H1 (cell line): ENCODE measurements around the gene FLT1. TPM values are rescaled to one million over a fixed set of nuclear protein-coding genes. Genes with fewer than 3 reads are reported as not detected.
A peak's percentile ranks its signal among the peaks of the same experiment; 100 is the strongest.

Source experiments
- CTCF ChIA-PET: fragments of 300-600 bp; sonication (Branson Sonifier 250); formaldehyde crosslinking; loops from one replicate; lab custom pipeline; 2021; ENCODE audit not compliant: partially characterized antibody; lab: Charles Lee
- POLR2A ChIA-PET: fragments of 300-600 bp; sonication (Branson Sonifier 250); formaldehyde crosslinking; loops from one replicate; lab custom pipeline; 2021; ENCODE audit warnings: inconsistent platforms; ENCODE audit not compliant: partially characterized antibody; lab: Charles Lee
- DNase-seq, 2 experiments: peaks; one replicate each; pipeline versions ENCODE4 v3.0.0 to v3.0.0-alpha.2; 2010 to 2022; ENCODE audit warnings: low spot score in 2 of 2, low read depth in 1 of 2, mixed read lengths in 1 of 2
- FAIRE-seq: peaks from 2 replicates; lab custom pipeline; 2011; peaks lifted over from hg19 to GRCh38; lab: Jason Lieb, UNC
- H2AFZ ChIP-seq: 2 replicates; pipeline ENCODE4 v1.8.1; 2012; ENCODE audit warnings: low read length, inconsistent platforms
- H2AK5ac ChIP-seq: 2 replicates; pipeline ENCODE4 v1.6.1; 2013; ENCODE audit warnings: low read depth, low read length
- H2BK120ac ChIP-seq: replicated peaks from 2 replicates; pipeline ENCODE3; 2013; ENCODE audit warnings: low read depth, low read length, inconsistent platforms
- H2BK12ac ChIP-seq: 2 replicates; pipeline ENCODE4 v1.6.1; 2013; ENCODE audit warnings: low read depth, low read length
- H2BK15ac ChIP-seq: 2 replicates; pipeline ENCODE4 v1.6.1; 2013; ENCODE audit warnings: low read length
- H2BK20ac ChIP-seq: 2 replicates; pipeline ENCODE4 v1.6.1; 2013; ENCODE audit warnings: low read length
- H2BK5ac ChIP-seq: 2 replicates; pipeline ENCODE4 v1.6.1; 2013; ENCODE audit warnings: low read depth, low read length
- H3K14ac ChIP-seq: 2 replicates; pipeline ENCODE4 v1.6.1; 2013; ENCODE audit warnings: inconsistent platforms; ENCODE audit not compliant: insufficient read length
- H3K18ac ChIP-seq: 2 replicates; pipeline ENCODE4 v1.6.1; 2013; ENCODE audit warnings: low read length; ENCODE audit errors: extremely low read depth
- H3K23ac ChIP-seq: 2 replicates; pipeline ENCODE4 v1.6.1; 2013; ENCODE audit warnings: inconsistent platforms; ENCODE audit not compliant: insufficient read length
- H3K23me2 ChIP-seq: 2 replicates; pipeline ENCODE4 v1.6.1; 2013; ENCODE audit warnings: low read depth, low read length
- H3K27ac ChIP-seq: 2 replicates; pipeline ENCODE4 v1.6.1; 2011; ENCODE audit warnings: low read depth, low read length, inconsistent platforms
- H3K27me3 ChIP-seq, 4 experiments: replicated peaks in 1 of 4; 1 replicate in 1 of 4; 2 replicates in 3 of 4; pipeline versions ENCODE4 v1.6.1 to v1.8.1; 2011 to 2013; ENCODE audit warnings: low read length in 3 of 4, mild to moderate bottlenecking in 3 of 4, inconsistent platforms in 2 of 4, mixed read lengths in 2 of 4, moderate library complexity in 1 of 4; ENCODE audit not compliant: control insufficient read depth in 3 of 4, insufficient read depth in 3 of 4; ENCODE audit errors: extremely low read depth in 1 of 4
- H3K36me3 ChIP-seq, 4 experiments: 2 replicates each; pipeline versions ENCODE4 v1.6.1 to v1.8.1; 2011 to 2013; ENCODE audit warnings: mild to moderate bottlenecking in 4 of 4, low read length in 3 of 4, moderate library complexity in 2 of 4, control low read depth in 1 of 4, inconsistent platforms in 1 of 4; ENCODE audit not compliant: insufficient read depth in 4 of 4, control insufficient read depth in 2 of 4
- H3K4ac ChIP-seq: replicated peaks from 2 replicates; pipeline ENCODE3; 2013; ENCODE audit warnings: low read length, low read depth, mixed read lengths, inconsistent platforms; ENCODE audit not compliant: insufficient read length
- H3K4me1 ChIP-seq, 4 experiments: replicated peaks in 1 of 4; 1 replicate in 1 of 4; 2 replicates in 3 of 4; pipeline versions ENCODE4 v1.6.1 to v1.8.1; 2011 to 2013; ENCODE audit warnings: low read length in 3 of 4, inconsistent platforms in 2 of 4, mixed read lengths in 1 of 4; ENCODE audit not compliant: insufficient read depth in 4 of 4, control insufficient read depth in 3 of 4
- H3K4me2 ChIP-seq, 2 experiments: 2 replicates each; pipeline versions ENCODE4 v1.6.1 to v1.8.1; 2011 to 2013; ENCODE audit warnings: low read depth in 2 of 2, low read length in 2 of 2, control low read depth in 1 of 2, inconsistent platforms in 1 of 2, mild to moderate bottlenecking in 1 of 2; ENCODE audit not compliant: insufficient read depth in 1 of 2
- H3K4me3 ChIP-seq, 4 experiments: fragments of 200-600, 300-600 bp in 1 of 4; sonication (generic), shearing (Covaris generic), sonication (Bioruptor Twin) in 1 of 4; 2 replicates each; pipeline versions ENCODE4 v1.5.1 to v1.8.1; 2011 to 2016; ENCODE audit warnings: low read length in 4 of 4, low read depth in 3 of 4, control low read depth in 2 of 4, inconsistent platforms in 2 of 4, mild to moderate bottlenecking in 2 of 4, mixed read lengths in 1 of 4, moderate library complexity in 1 of 4; ENCODE audit not compliant: insufficient read depth in 2 of 4; ENCODE audit errors: extremely low read depth in 1 of 4
- H3K56ac ChIP-seq: replicated peaks from 2 replicates; pipeline ENCODE3; 2013; ENCODE audit warnings: low read depth, mild to moderate bottlenecking, mixed read lengths, low read length, inconsistent platforms; ENCODE audit not compliant: insufficient read length
- H3K79me1 ChIP-seq: 2 replicates; pipeline ENCODE4 v1.6.1; 2013; ENCODE audit warnings: low read depth, low read length, control low read depth
- H3K79me2 ChIP-seq, 2 experiments: 2 replicates each; pipeline versions ENCODE4 v1.6.1 to v1.8.1; 2012 to 2013; ENCODE audit warnings: low read length in 2 of 2, mild to moderate bottlenecking in 2 of 2, inconsistent platforms in 1 of 2; ENCODE audit not compliant: insufficient read depth in 2 of 2, control insufficient read depth in 1 of 2
- H3K9ac ChIP-seq, 4 experiments: replicated peaks in 1 of 4; 1 replicate in 1 of 4; 2 replicates in 3 of 4; pipeline versions ENCODE4 v1.6.1 to v1.8.1; 2011 to 2013; ENCODE audit warnings: low read depth in 3 of 4, low read length in 3 of 4, control low read depth in 2 of 4, mild to moderate bottlenecking in 2 of 4, moderate library complexity in 2 of 4, inconsistent platforms in 1 of 4; ENCODE audit errors: extremely low read depth in 1 of 4
- H3K9me3 ChIP-seq, 2 experiments: 2 replicates each; pipeline versions ENCODE4 v1.6.1 to v1.8.1; 2012 to 2013; ENCODE audit warnings: mild to moderate bottlenecking in 2 of 2, moderate library complexity in 2 of 2, control low read depth in 1 of 2, inconsistent platforms in 1 of 2, low read depth in 1 of 2, low read length in 1 of 2, mixed read lengths in 1 of 2; ENCODE audit not compliant: insufficient read depth in 2 of 2
- H4K20me1 ChIP-seq, 2 experiments: replicated peaks in 1 of 2; 2 replicates each; pipeline versions ENCODE3 to v1.8.1; 2011 to 2013; ENCODE audit warnings: inconsistent platforms in 2 of 2, low read length in 2 of 2, mild to moderate bottlenecking in 1 of 2; ENCODE audit not compliant: insufficient read depth in 2 of 2, control insufficient read depth in 1 of 2
- H4K5ac ChIP-seq: 2 replicates; pipeline ENCODE4 v1.6.1; 2013; ENCODE audit warnings: low read length, low read depth, mixed read lengths, inconsistent platforms; ENCODE audit not compliant: insufficient read length
- H4K8ac ChIP-seq: 2 replicates; pipeline ENCODE4 v1.8.0; 2013; ENCODE audit warnings: mild to moderate bottlenecking, moderate library complexity, low read length, inconsistent platforms; ENCODE audit not compliant: insufficient read depth; ENCODE audit errors: extremely low read depth
- H4K91ac ChIP-seq: replicated peaks from 2 replicates; pipeline ENCODE3; 2013; ENCODE audit warnings: low read length, mixed read lengths, inconsistent platforms; ENCODE audit not compliant: insufficient read length
- BRCA1 ChIP-seq: IDR thresholded peaks from 2 replicates; pipeline ENCODE4 v1.6.1; 2012; ENCODE audit warnings: low read depth, low read length, improper control_type of control experiment
- CEBPB ChIP-seq: IDR thresholded peaks from 2 replicates; pipeline ENCODE4 v1.6.1; 2012; ENCODE audit warnings: low read depth, low read length
- CHD2 ChIP-seq: IDR thresholded peaks from 2 replicates; pipeline ENCODE4 v1.6.1; 2012; ENCODE audit warnings: low read length, improper control_type of control experiment
- CREB1 ChIP-seq: IDR thresholded peaks from 2 replicates; pipeline ENCODE4 v1.6.1; 2012; ENCODE audit warnings: inconsistent platforms
- EZH2 ChIP-seq: fragments of 200-600 bp; sonication (generic); IDR thresholded peaks from 2 replicates; pipeline ENCODE4 v1.7.1; 2012; ENCODE audit warnings: low read depth, mild to moderate bottlenecking, moderate library complexity, low read length, inconsistent platforms; ENCODE audit not compliant: severe bottlenecking
- HDAC6 ChIP-seq: IDR thresholded peaks from one replicate; pipeline ENCODE4 v1.7.1; 2012; ENCODE audit warnings: low read depth, mild to moderate bottlenecking, inconsistent platforms, low read length, moderate library complexity
- JUN ChIP-seq: IDR thresholded peaks from 2 replicates; pipeline ENCODE4 v1.6.1; 2011; ENCODE audit warnings: low read depth, mild to moderate bottlenecking, improper control_type of control experiment, low read length
- KDM5A ChIP-seq: fragments of 200-600 bp; IDR thresholded peaks from 2 replicates; pipeline ENCODE4 v1.7.1; 2012; ENCODE audit warnings: mild to moderate bottlenecking, low read length, inconsistent platforms, mixed read lengths
- RNF2 ChIP-seq: fragments of 200-900, 300-1000 bp; sonication (generic); IDR thresholded peaks from 2 replicates; pipeline ENCODE4 v1.7.1; 2016; ENCODE audit warnings: borderline replicate concordance, low read depth, mild to moderate bottlenecking, antibody characterized with exemption, low read length; ENCODE audit not compliant: poor library complexity, severe bottlenecking; ENCODE audit errors: missing control alignments
- SAP30 ChIP-seq: fragments of 300-600 bp; sonication (generic); IDR thresholded peaks from 2 replicates; pipeline ENCODE4 v1.7.1; 2012; ENCODE audit warnings: low read length, moderate library complexity, mild to moderate bottlenecking, inconsistent platforms; ENCODE audit not compliant: insufficient read depth, insufficient replicate concordance
- TCF12 ChIP-seq: IDR thresholded peaks from 2 replicates; pipeline ENCODE4 v1.6.1; 2011; ENCODE audit warnings: low read depth, mild to moderate bottlenecking, low read length
- WGBS, 2 experiments: shearing (Covaris generic) in 1 of 2; methylation state at CpG; one replicate each; pipeline versions ENCODE4 v1.1.6 to v1.1.7; 2013 to 2015; ENCODE audit warnings: low lambda C conversion rate in 2 of 2, mixed read lengths in 2 of 2, inconsistent platforms in 1 of 2, low coverage in 1 of 2, missing lambda C conversion rate in 1 of 2; ENCODE audit not compliant: insufficient replicate concordance in 2 of 2, insufficient coverage in 1 of 2, insufficient read length in 1 of 2; ENCODE audit errors: extremely low coverage in 1 of 2, missing lambda C conversion rate in 1 of 2; 5-methylcytosine and 5-hydroxymethylcytosine counted together
- polyA plus RNA-seq, 7 experiments: library from polyadenylated mRNA; depleted of rRNA in 3 of 7; stranded (reverse) in 5 of 7; unstranded in 2 of 7; fragments of >200 nt in 5 of 7; fragments of 200-250 nt in 2 of 7; gene quantifications; 1 replicate in 5 of 7; 2 replicates in 1 of 7; 4 replicates in 1 of 7; pipeline versions ENCODE4 v1.2.1 to v1.2.3, GENCODE V29; 2011 to 2013; ENCODE audit warnings: missing spikeins in 2 of 7, mixed read lengths in 2 of 7
- total RNA-seq: library from RNA; stranded (reverse); fragmentation: NEBNext Ultra II Directional; extraction: Animal tissue kit (Norgen Biotek cat#: 25700); gene quantifications from 2 replicates; pipeline ENCODE4 v1.2.1, GENCODE V29; 2021

The FLT1 gene
- total and polyA plus RNA-seq, 2 of the 8 experiments (the other 6 are each of a cell fraction or from before 2014, with no cell fraction given), result 19.7 to 90.2 TPM

- no peak overlapping the region; the same call in 1 of the 2 replicates for H2BK15ac ChIP-seq
- POLR2A ChIA-PET, result no interaction called here
- no peaks in the 10 kb centered on the region for H3K23me2 ChIP-seq
- no peak overlapping the region for H4K91ac ChIP-seq
- H4K20me1 ChIP-seq, result no peaks in the 10 kb centered on the region
- no peak overlapping the region for H4K8ac ChIP-seq
- DNase-seq, result no peak
- H2BK5ac ChIP-seq, result no peak overlapping the region
- no peak overlapping the region for H3K23ac ChIP-seq
- no peak overlapping the region for H3K9ac ChIP-seq
- no peak for FAIRE-seq
- no peaks in the 10 kb centered on the region for H3K9me3 ChIP-seq
- H2AK5ac ChIP-seq, result no peak overlapping the region
- H3K14ac ChIP-seq, result no peak overlapping the region
- H3K4ac ChIP-seq, result no peak overlapping the region
- peak overlapping the region; percentile 26; the same call in 1 of the 2 replicates for H3K27ac ChIP-seq
- peaks cover 0 to 9% (median 2%) of the 10 kb centered on the region in 4 experiments; a peak in 2 of 7 replicates for H3K4me1 ChIP-seq
- H3K18ac ChIP-seq, result no peak overlapping the region
- H3K27me3 ChIP-seq, result no peaks in the 10 kb centered on the region
- no peak overlapping the region for H3K4me3 ChIP-seq
- no peak overlapping the region for H2BK20ac ChIP-seq
- H3K36me3 ChIP-seq, result peaks cover 0 to 5% (median 0%) of the 10 kb centered on the region in 4 experiments; a peak in 4 of 8 replicates
- no peak overlapping the region; the same call in 1 of the 2 replicates for H2BK12ac ChIP-seq
- H3K79me1 ChIP-seq, result no peaks in the 10 kb centered on the region
- CTCF ChIA-PET, result no interaction called here
- no peak overlapping the region for H2BK120ac ChIP-seq
- no peaks in the 10 kb centered on the region for H3K79me2 ChIP-seq
- no peak overlapping the region for H3K56ac ChIP-seq
- no peak overlapping the region for H2AFZ ChIP-seq
- WGBS, 2 experiments, result 90% methylated on average over 8 of the region's 8 CpGs; no CpG with 5 or more reads in 1 of the 2 experiments
- TF ChIP-seq CREB1 (no peak), TCF12 (no peak), CEBPB (no peak), RNF2 (no peak), KDM5A (no peak), EZH2 (no peak), JUN (no peak), SAP30 (no peak), CHD2 (no peak), BRCA1 (no peak), HDAC6 (no peak)
- H4K5ac ChIP-seq, result no peak overlapping the region
- no peak overlapping the region for H3K4me2 ChIP-seq
Observed at GRCh38 chr13:28355822-28356371, 139.0 kb downstream of the FLT1 start.
